ENCODE results near the gene G6PD. TPM values are rescaled to one million over a fixed set of nuclear protein-coding genes. Genes with fewer than 3 reads are reported as not detected.
"Not testable (repeated sequence)": the region's sequence is repeated elsewhere in the genome, so short reads cannot be mapped to it uniquely, and the experiment has no call there.

Gene G6PD
- total RNA-seq, 4 donors from 2014 or later, result 47.2 to 288 (median 158) TPM

DNA sequence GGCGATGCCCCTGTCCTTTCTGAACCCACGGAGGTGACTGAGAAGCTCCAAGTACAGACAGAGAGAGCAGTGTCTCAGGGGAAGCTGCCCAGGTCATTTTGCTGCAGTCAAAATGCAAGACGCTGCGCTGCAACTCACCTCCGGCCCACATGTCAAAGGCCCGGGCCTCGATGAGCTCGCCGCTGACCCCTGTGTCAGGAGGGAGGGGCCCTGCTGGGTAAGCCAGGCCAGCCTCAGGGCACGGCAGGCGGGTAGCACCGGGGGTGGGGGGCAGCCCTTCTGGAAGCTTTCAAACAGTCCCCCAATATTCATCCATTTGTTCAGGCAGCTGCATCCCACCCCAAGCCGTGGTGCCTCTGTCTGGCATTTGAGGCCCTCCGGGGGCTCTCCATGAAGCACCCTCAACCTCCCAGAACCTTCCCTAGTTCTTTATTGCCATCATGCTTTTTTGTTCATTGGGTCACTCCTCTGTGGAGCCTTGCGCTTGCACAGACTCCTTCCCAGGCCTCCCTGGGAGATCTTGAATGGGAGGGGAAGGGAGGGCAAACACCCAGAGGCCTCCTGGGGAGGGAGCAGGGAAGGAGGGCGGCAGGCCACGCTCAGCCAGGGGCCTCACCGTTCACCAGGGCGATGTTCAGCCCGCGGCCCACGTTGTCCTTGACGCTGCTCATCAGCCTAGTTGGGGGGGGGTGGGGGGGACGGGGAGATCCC, 38.8 kb downstream of the G6PD start:
- H3K9me3 ChIP-seq, result no peaks in the 10 kb centered on the region
- TF ChIP-seq CTCF (IDR thresholded peaks at IDR 0.05) (no peak), POLR2A (IDR thresholded peaks at IDR 0.05) (no peak)
- peaks cover 3 to 6% of the 10 kb centered on the region in 2 donors for H3K36me3 ChIP-seq
- DNase-seq, result no peak
- intact Hi-C loops (cut with DNase I), result no loop called here
- 88 to 91% methylated on average over 5 to 6 of the region's 24 CpGs for WGBS, 2 donors
- H3K27ac ChIP-seq, result no peak overlapping the region
- no peak overlapping the region for H3K4me3 ChIP-seq (replicated peaks in 1 of 3)
- no peaks in the 10 kb centered on the region for H3K27me3 ChIP-seq
- H3K4me1 ChIP-seq, result no peaks in the 10 kb centered on the region

- H3K4me1 ChIP-seq, result no peaks in the 10 kb centered on the region
- no peak overlapping the region for H3K27ac ChIP-seq
- no peaks in the 10 kb centered on the region for H3K27me3 ChIP-seq
- peaks cover 3 to 6% of the 10 kb centered on the region in 2 donors for H3K36me3 ChIP-seq
- WGBS, 2 donors, result 80 to 94% methylated on average over 4 to 19 of the region's 37 CpGs
- no peak for TF ChIP-seq POLR2A (IDR thresholded peaks at IDR 0.05)
- no peak for TF ChIP-seq CTCF (IDR thresholded peaks at IDR 0.05)
- no peak for DNase-seq
- no peak overlapping the region for H3K4me3 ChIP-seq (replicated peaks in 1 of 3)
- intact Hi-C loops (cut with DNase I), result no loop called here
- no peaks in the 10 kb centered on the region for H3K9me3 ChIP-seq
These were observed 39.9 kb downstream of the G6PD start for GRCh38 chrX:154506483-154507332.

DNA sequence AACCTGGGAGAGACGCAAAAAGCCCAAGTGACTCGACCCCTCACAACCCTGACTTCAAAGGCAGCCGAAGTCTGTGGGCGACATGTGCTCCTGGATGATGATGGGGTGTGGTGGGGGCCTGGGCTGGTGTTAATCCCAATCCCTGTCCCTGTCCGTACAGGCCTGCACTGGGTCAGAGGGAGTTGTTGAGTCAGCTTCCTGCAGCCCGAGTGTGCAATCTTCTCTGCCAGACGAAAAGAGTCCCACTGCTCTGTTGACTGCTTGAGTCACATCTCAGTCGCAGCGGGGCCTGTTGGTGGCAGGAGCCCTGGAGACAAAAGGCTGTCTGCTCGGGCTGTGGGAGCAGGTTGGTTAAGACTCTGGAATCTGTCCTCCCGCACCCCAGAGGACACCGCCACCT, 40.9 kb downstream of the G6PD start:
- Histone ChIP-seq H3K9me3 (no peaks in the 10 kb centered on the region), H3K36me3 (peaks cover 3 to 6% of the 10 kb centered on the region in 2 donors), H3K4me3 (replicated peaks in 1 of 3) (no peak overlapping the region), H3K27ac (no peak overlapping the region), H3K4me1 (no peaks in the 10 kb centered on the region), H3K27me3 (no peaks in the 10 kb centered on the region)
- intact Hi-C loops (cut with DNase I), result no loop called here
- 87% methylated on average over 3 of the region's 12 CpGs; no CpG with 5 or more reads in 1 of the 2 donors for WGBS, 2 donors
- DNase-seq, result no peak
- TF ChIP-seq CTCF (IDR thresholded peaks at IDR 0.05), result no peak
- no peak for TF ChIP-seq POLR2A (IDR thresholded peaks at IDR 0.05)

GRCh38 chrX:154502989-154503388, 43.7 kb downstream of the G6PD start:
- no peak for DNase-seq
- Histone ChIP-seq H3K4me3 (replicated peaks in 1 of 3) (no peak overlapping the region), H3K27ac (no peak overlapping the region), H3K4me1 (no peaks in the 10 kb centered on the region), H3K36me3 (peaks cover 3 to 6% of the 10 kb centered on the region in 2 donors), H3K27me3 (no peaks in the 10 kb centered on the region), H3K9me3 (no peaks in the 10 kb centered on the region)
- intact Hi-C loops (cut with DNase I), result no loop called here
- TF ChIP-seq POLR2A (IDR thresholded peaks at IDR 0.05), result no peak
- TF ChIP-seq CTCF (IDR thresholded peaks at IDR 0.05), result no peak
- WGBS, 2 donors, result 94 to 98% methylated on average over 3 of the region's 3 CpGs

GRCh38 chrX:154502098-154502497, 44.5 kb downstream of the G6PD start:
- no peaks in the 10 kb centered on the region for H3K9me3 ChIP-seq

DNA sequence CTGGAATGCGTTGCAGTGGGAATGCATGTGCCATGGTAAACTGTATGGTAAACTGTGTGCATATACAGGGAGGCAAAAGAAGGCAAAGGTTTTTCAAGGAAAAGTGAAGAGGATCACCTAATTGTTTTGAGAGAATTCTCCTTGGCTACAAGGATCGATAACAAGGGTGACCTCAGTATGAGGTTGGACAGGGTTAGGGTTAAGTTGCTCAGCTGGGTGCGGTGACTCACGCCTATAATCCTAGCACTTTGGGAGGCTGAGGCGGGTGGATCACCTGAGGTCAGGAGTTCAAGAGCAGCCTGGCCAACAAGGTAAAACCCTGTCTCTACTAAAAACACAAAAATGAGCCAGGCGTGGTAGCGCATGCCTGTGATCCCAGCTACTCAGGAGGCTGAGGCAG, 45.2 kb downstream of the G6PD start:
- H3K36me3 ChIP-seq; H3K9me3 ChIP-seq; DNase-seq; H3K27me3 ChIP-seq; H3K4me3 ChIP-seq (replicated peaks in 1 of 3); H3K27ac ChIP-seq; H3K4me1 ChIP-seq; intact Hi-C loops (cut with DNase I): not testable (repeated sequence)
- 76 to 88% methylated on average over 5 to 7 of the region's 7 CpGs for WGBS, 2 donors

More at GRCh38 chrX:154502098-154502497, 44.5 kb downstream of the G6PD start:
- no peaks in the 10 kb centered on the region for H3K4me1 ChIP-seq
- H3K4me3 ChIP-seq (replicated peaks in 1 of 3), result no peak overlapping the region
- H3K27ac ChIP-seq, result no peak overlapping the region
- intact Hi-C loops (cut with DNase I), result no loop called here
- DNase-seq, result no peak
- H3K27me3 ChIP-seq, result no peaks in the 10 kb centered on the region
- H3K36me3 ChIP-seq, result peaks cover 0 to 3% of the 10 kb centered on the region in 2 donors
- 95 to 97% methylated on average over 3 to 8 of the region's 8 CpGs for WGBS, 2 donors
- TF ChIP-seq POLR2A (IDR thresholded peaks at IDR 0.05) (no peak), CTCF (IDR thresholded peaks at IDR 0.05) (no peak)

GRCh38 chrX:154496591-154497137, 50.0 kb downstream of the G6PD start:
- H3K36me3 ChIP-seq; H3K4me1 ChIP-seq; H3K27me3 ChIP-seq; DNase-seq; H3K9me3 ChIP-seq; H3K4me3 ChIP-seq (replicated peaks in 1 of 3); H3K27ac ChIP-seq; intact Hi-C loops (cut with DNase I): not testable (repeated sequence)
- WGBS, 2 donors, result 86 to 87% methylated on average over 4 of the region's 4 CpGs

Measured in thyroid gland (tissue), 4 donors.